Measurements from ENCODE around the gene TRIP6.

DNA sequence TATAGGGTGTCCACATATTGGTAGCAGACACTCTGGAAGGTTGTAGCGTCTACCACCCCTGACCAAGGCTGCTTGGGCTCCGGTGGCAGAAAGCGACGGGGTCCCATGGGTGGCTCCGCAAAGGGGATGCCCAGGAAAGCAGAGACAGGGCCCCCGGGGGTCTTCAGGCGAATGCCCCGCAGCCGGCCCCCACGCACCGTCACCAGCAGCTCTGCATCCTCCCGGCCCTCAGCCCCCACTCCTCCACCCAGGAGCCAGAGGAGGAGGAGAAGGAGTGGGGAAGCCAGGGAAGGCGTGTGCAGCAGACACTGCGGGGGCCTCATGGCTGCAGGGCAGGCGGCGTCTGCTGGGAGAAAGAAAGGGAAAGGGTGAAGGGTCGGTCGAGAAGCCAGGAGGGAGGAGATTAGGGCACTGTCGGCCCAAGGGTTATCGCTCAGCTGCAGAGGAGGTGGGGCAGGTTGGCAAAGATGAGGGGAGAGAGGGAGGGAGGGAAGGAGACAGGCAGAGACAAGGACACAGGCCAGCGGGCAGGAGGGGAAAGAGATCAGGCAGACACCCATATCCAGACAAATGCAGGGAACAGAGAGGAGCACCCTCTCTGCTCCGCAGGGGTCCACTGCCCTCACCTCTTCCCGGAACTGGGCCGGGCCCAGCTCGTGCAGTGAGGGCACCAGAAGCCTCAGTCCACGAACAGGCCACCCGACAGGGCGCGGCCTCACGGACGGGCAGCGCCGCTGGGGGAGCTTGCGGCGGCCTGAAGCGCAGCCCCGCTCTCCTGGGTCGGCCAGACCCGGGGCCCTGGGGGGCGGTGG lies 26.9 kb downstream of the TRIP6 start:
- TF ChIP-seq, protein P1, sequence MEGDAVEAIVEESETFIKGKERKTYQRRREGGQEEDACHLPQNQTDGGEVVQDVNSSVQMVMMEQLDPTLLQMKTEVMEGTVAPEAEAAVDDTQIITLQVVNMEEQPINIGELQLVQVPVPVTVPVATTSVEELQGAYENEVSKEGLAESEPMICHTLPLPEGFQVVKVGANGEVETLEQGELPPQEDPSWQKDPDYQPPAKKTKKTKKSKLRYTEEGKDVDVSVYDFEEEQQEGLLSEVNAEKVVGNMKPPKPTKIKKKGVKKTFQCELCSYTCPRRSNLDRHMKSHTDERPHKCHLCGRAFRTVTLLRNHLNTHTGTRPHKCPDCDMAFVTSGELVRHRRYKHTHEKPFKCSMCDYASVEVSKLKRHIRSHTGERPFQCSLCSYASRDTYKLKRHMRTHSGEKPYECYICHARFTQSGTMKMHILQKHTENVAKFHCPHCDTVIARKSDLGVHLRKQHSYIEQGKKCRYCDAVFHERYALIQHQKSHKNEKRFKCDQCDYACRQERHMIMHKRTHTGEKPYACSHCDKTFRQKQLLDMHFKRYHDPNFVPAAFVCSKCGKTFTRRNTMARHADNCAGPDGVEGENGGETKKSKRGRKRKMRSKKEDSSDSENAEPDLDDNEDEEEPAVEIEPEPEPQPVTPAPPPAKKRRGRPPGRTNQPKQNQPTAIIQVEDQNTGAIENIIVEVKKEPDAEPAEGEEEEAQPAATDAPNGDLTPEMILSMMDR (conservative IDR thresholded peaks at IDR 0.05; ENCODE audit: low read depth in 2 of 2) = no peak
- TF ChIP-seq EZH2 (IDR thresholded peaks at IDR 0.05; ENCODE audit: low read depth, unreplicated experiment) (no peak), POLR2AphosphoS5 (IDR thresholded peaks at IDR 0.05; ENCODE audit: low read depth) (no peak), EZH2phosphoT487 (IDR thresholded peaks at IDR 0.05; ENCODE audit: unreplicated experiment) (no peak), STAT1 (IDR thresholded peaks at IDR 0.05; ENCODE audit: unreplicated experiment) (no peak), CREB1 (CRISPR knock-in tag; IDR thresholded peaks at IDR 0.05; ENCODE audit: low read depth) (no peak)
- TF ChIP-seq, protein P2, sequence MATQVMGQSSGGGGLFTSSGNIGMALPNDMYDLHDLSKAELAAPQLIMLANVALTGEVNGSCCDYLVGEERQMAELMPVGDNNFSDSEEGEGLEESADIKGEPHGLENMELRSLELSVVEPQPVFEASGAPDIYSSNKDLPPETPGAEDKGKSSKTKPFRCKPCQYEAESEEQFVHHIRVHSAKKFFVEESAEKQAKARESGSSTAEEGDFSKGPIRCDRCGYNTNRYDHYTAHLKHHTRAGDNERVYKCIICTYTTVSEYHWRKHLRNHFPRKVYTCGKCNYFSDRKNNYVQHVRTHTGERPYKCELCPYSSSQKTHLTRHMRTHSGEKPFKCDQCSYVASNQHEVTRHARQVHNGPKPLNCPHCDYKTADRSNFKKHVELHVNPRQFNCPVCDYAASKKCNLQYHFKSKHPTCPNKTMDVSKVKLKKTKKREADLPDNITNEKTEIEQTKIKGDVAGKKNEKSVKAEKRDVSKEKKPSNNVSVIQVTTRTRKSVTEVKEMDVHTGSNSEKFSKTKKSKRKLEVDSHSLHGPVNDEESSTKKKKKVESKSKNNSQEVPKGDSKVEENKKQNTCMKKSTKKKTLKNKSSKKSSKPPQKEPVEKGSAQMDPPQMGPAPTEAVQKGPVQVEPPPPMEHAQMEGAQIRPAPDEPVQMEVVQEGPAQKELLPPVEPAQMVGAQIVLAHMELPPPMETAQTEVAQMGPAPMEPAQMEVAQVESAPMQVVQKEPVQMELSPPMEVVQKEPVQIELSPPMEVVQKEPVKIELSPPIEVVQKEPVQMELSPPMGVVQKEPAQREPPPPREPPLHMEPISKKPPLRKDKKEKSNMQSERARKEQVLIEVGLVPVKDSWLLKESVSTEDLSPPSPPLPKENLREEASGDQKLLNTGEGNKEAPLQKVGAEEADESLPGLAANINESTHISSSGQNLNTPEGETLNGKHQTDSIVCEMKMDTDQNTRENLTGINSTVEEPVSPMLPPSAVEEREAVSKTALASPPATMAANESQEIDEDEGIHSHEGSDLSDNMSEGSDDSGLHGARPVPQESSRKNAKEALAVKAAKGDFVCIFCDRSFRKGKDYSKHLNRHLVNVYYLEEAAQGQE (IDR thresholded peaks at IDR 0.05; ENCODE audit: unreplicated experiment) = no peak

Measured in GM23338 (cell line).